ENCODE data around the gene SASH1. TPM values are rescaled to one million over a fixed set of nuclear protein-coding genes. Genes with fewer than 3 reads are reported as not detected.
"Not testable (repeated sequence)": the region's sequence is repeated elsewhere in the genome, so short reads cannot be mapped to it uniquely, and the experiment has no call there.

Gene SASH1
- total RNA-seq, 2 donors from 2014 or later: 4.6 to 12.4 TPM

GRCh38 chr6:148379966-148380713 is 37.5 kb downstream of the SASH1 start:
- Histone ChIP-seq H3K36me3 (ENCODE audit: control insufficient read depth, insufficient read depth, low read length) (no peaks in the 10 kb centered on the region), H3K4me3 (ENCODE audit: low read length) (no peak overlapping the region), H3K27ac (ENCODE audit: low read depth, low read length) (no peak overlapping the region), H3K27me3 (ENCODE audit: control insufficient read depth, insufficient read depth, low read length, poor library complexity, severe bottlenecking) (no peaks in the 10 kb centered on the region), H3K9ac (ENCODE audit: extremely low read depth, low read length, poor library complexity, severe bottlenecking) (no peak overlapping the region), H3K4me1 (ENCODE audit: control insufficient read depth, insufficient read depth, low read length) (no peaks in the 10 kb centered on the region), H3K9me3 (ENCODE audit: control insufficient read depth, low read length) (no peaks in the 10 kb centered on the region)
- TF ChIP-seq, protein P1, sequence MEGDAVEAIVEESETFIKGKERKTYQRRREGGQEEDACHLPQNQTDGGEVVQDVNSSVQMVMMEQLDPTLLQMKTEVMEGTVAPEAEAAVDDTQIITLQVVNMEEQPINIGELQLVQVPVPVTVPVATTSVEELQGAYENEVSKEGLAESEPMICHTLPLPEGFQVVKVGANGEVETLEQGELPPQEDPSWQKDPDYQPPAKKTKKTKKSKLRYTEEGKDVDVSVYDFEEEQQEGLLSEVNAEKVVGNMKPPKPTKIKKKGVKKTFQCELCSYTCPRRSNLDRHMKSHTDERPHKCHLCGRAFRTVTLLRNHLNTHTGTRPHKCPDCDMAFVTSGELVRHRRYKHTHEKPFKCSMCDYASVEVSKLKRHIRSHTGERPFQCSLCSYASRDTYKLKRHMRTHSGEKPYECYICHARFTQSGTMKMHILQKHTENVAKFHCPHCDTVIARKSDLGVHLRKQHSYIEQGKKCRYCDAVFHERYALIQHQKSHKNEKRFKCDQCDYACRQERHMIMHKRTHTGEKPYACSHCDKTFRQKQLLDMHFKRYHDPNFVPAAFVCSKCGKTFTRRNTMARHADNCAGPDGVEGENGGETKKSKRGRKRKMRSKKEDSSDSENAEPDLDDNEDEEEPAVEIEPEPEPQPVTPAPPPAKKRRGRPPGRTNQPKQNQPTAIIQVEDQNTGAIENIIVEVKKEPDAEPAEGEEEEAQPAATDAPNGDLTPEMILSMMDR (conservative IDR thresholded peaks at IDR 0.05): no peak
- no peaks in the 10 kb centered on the region for H3K27me3 Mint-ChIP-seq (ENCODE audit: insufficient read depth)
- H3K4me3 Mint-ChIP-seq: no peak overlapping the region
- no peaks in the 10 kb centered on the region for H3K9me3 Mint-ChIP-seq
- no peak overlapping the region for H3K27ac Mint-ChIP-seq
- 92 to 93% methylated on average over 5 to 11 of the region's 11 CpGs for WGBS, 2 experiments (ENCODE audit: insufficient coverage in 1 of 2, insufficient read length in 1 of 2)
- H3K4me1 Mint-ChIP-seq: peaks cover 12% of the 10 kb centered on the region
- peaks cover 2% of the 10 kb centered on the region for H3K36me3 Mint-ChIP-seq (ENCODE audit: low read depth)
- DNase-seq: no peak

DNA sequence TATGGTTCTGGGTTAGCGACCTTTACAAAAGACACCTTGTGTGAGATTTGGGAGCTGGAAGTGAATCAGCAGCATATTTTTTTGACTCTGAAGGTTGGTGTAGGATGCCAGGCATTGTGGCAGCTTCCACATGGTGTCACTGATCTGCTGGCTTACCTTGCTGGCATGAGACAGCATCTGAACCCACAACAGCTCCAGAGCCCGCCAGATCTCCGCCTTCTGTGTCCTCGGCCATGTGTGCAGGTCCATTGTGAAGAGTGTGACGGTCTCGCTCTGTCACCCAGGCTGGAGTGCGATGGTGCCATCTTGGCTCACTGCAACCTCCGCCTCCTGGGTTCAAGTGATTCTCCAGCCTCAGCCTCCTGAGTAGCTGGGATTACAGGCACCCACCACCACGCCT is 39.4 kb downstream of the SASH1 start:
- not testable (repeated sequence) for H3K27me3 ChIP-seq (ENCODE audit: control insufficient read depth, insufficient read depth, low read length, poor library complexity, severe bottlenecking); H3K4me3 ChIP-seq (ENCODE audit: low read length); H3K9me3 Mint-ChIP-seq; H3K36me3 Mint-ChIP-seq (ENCODE audit: low read depth); H3K27ac ChIP-seq (ENCODE audit: low read depth, low read length); H3K9ac ChIP-seq (ENCODE audit: extremely low read depth, low read length, poor library complexity, severe bottlenecking); H3K4me1 ChIP-seq (ENCODE audit: control insufficient read depth, insufficient read depth, low read length); H3K27ac Mint-ChIP-seq; H3K27me3 Mint-ChIP-seq (ENCODE audit: insufficient read depth); H3K4me3 Mint-ChIP-seq; H3K9me3 ChIP-seq (ENCODE audit: control insufficient read depth, low read length); H3K36me3 ChIP-seq (ENCODE audit: control insufficient read depth, insufficient read depth, low read length); DNase-seq
- WGBS, 2 experiments (ENCODE audit: insufficient coverage in 1 of 2, insufficient read length in 1 of 2): 91 to 96% methylated on average over 8 to 9 of the region's 9 CpGs
- H3K4me1 Mint-ChIP-seq: peaks cover 18% of the 10 kb centered on the region

GRCh38 chr6:148382861-148383260 is 40.2 kb downstream of the SASH1 start:
- no peaks in the 10 kb centered on the region for H3K27me3 Mint-ChIP-seq (ENCODE audit: insufficient read depth)
- Histone ChIP-seq H3K27ac (ENCODE audit: low read depth, low read length) (no peak overlapping the region), H3K4me3 (ENCODE audit: low read length) (no peak overlapping the region), H3K4me1 (ENCODE audit: control insufficient read depth, insufficient read depth, low read length) (no peaks in the 10 kb centered on the region), H3K27me3 (ENCODE audit: control insufficient read depth, insufficient read depth, low read length, poor library complexity, severe bottlenecking) (no peaks in the 10 kb centered on the region), H3K36me3 (ENCODE audit: control insufficient read depth, insufficient read depth, low read length) (no peaks in the 10 kb centered on the region), H3K9me3 (ENCODE audit: control insufficient read depth, low read length) (no peaks in the 10 kb centered on the region), H3K9ac (ENCODE audit: extremely low read depth, low read length, poor library complexity, severe bottlenecking) (no peak overlapping the region)
- H3K4me1 Mint-ChIP-seq: peaks cover 18% of the 10 kb centered on the region
- no peaks in the 10 kb centered on the region for H3K9me3 Mint-ChIP-seq
- no peaks in the 10 kb centered on the region for H3K36me3 Mint-ChIP-seq (ENCODE audit: low read depth)
- TF ChIP-seq, protein P1 (conservative IDR thresholded peaks at IDR 0.05): no peak
- no peak overlapping the region for H3K27ac Mint-ChIP-seq
- WGBS, 2 experiments (ENCODE audit: insufficient coverage in 1 of 2, insufficient read length in 1 of 2): 94% methylated on average over 9 of the region's 9 CpGs
- H3K4me3 Mint-ChIP-seq: no peak overlapping the region
- no peak for DNase-seq
